Measurements from ENCODE around the gene DIO3. TPM values are rescaled to one million over a fixed set of nuclear protein-coding genes. Genes with fewer than 3 reads are reported as not detected.

Gene DIO3
- total RNA-seq, 1 donor from 2014 or later, result 0.67 TPM

GRCh38 chr14:101544550-101544949 is 16.7 kb upstream of the DIO3 start:
- TF ChIP-seq, protein P1, sequence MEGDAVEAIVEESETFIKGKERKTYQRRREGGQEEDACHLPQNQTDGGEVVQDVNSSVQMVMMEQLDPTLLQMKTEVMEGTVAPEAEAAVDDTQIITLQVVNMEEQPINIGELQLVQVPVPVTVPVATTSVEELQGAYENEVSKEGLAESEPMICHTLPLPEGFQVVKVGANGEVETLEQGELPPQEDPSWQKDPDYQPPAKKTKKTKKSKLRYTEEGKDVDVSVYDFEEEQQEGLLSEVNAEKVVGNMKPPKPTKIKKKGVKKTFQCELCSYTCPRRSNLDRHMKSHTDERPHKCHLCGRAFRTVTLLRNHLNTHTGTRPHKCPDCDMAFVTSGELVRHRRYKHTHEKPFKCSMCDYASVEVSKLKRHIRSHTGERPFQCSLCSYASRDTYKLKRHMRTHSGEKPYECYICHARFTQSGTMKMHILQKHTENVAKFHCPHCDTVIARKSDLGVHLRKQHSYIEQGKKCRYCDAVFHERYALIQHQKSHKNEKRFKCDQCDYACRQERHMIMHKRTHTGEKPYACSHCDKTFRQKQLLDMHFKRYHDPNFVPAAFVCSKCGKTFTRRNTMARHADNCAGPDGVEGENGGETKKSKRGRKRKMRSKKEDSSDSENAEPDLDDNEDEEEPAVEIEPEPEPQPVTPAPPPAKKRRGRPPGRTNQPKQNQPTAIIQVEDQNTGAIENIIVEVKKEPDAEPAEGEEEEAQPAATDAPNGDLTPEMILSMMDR (IDR thresholded peaks at IDR 0.05), result no peak

GRCh38 chr14:101546706-101547105 is 14.6 kb upstream of the DIO3 start:
- H3K36me3 ChIP-seq, result no peaks in the 10 kb centered on the region
- intact Hi-C loops (cut with DNase I), result no loop called here
- H3K27ac ChIP-seq, result no peak overlapping the region
- no peak for DNase-seq
- no peak for ATAC-seq
- H3K4me3 ChIP-seq, result no peak overlapping the region
- no peaks in the 10 kb centered on the region for H3K9me3 ChIP-seq
- no peaks in the 10 kb centered on the region for H3K27me3 ChIP-seq
- no peaks in the 10 kb centered on the region for H3K4me1 ChIP-seq
- TF ChIP-seq, protein P1 (IDR thresholded peaks at IDR 0.05), result no peak

More at GRCh38 chr14:101544550-101544949, 16.7 kb upstream of the DIO3 start:
- Histone ChIP-seq H3K27me3 (no peaks in the 10 kb centered on the region), H3K9me3 (no peaks in the 10 kb centered on the region), H3K36me3 (no peaks in the 10 kb centered on the region), H3K27ac (no peak overlapping the region), H3K4me3 (no peak overlapping the region), H3K4me1 (no peaks in the 10 kb centered on the region)
- ATAC-seq, result no peak
- intact Hi-C loops (cut with DNase I), result no loop called here
- no peak for DNase-seq

DNA sequence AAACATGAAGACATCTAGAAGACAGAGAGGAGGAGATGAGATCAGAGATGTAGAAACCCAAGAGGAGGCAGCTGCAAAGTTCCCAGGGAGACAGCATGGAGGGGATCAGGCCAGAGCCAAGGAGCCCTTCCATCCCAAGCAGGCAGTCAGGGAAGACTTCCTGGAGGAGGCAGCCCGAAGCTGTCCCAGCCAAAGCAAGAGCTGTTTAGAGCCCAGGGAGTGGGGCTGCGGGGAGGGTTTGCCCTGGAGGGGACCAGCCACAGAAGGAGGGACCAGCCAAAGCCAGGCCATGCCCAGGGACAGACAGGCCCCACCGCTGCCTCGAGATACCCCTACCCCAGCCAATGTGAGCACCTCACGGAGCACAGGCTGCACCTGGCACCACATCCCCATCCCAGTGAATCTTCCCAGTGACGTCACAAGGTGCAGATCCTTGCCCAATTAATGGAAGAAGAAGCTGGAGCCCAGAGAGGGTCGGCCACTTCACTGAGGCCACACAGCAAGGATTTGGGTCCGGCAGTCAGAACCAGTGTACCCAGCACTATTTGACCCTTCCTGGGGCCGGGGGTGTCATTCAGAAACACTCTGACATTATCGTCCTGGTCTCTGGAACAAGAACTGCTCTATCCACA is 14.1 kb upstream of the DIO3 start:
- Histone ChIP-seq H3K4me3 (no peak overlapping the region), H3K36me3 (no peaks in the 10 kb centered on the region), H3K27ac (no peak overlapping the region), H3K9me3 (no peaks in the 10 kb centered on the region), H3K27me3 (no peaks in the 10 kb centered on the region), H3K4me1 (no peaks in the 10 kb centered on the region)
- TF ChIP-seq, protein P1 (IDR thresholded peaks at IDR 0.05), result no peak
- intact Hi-C loops (cut with DNase I), result no loop called here
- ATAC-seq (no peak), DNase-seq (no peak)

- ATAC-seq (no peak), DNase-seq (no peak)
- H3K4me1 ChIP-seq, result no peaks in the 10 kb centered on the region
- intact Hi-C loops (cut with DNase I), result no loop called here
- H3K4me3 ChIP-seq, result no peak overlapping the region
- no peaks in the 10 kb centered on the region for H3K36me3 ChIP-seq
- no peaks in the 10 kb centered on the region for H3K9me3 ChIP-seq
- H3K27ac ChIP-seq, result no peak overlapping the region
- no peaks in the 10 kb centered on the region for H3K27me3 ChIP-seq
- TF ChIP-seq, protein P1 (IDR thresholded peaks at IDR 0.05), result no peak
Observed at GRCh38 chr14:101547961-101548669, 13.2 kb upstream of the DIO3 start.

- Histone ChIP-seq H3K36me3 (no peaks in the 10 kb centered on the region), H3K27ac (no peak overlapping the region), H3K4me3 (no peak overlapping the region), H3K9me3 (no peaks in the 10 kb centered on the region), H3K27me3 (no peaks in the 10 kb centered on the region), H3K4me1 (no peaks in the 10 kb centered on the region)
- ATAC-seq, result no peak
- no peak for DNase-seq
- TF ChIP-seq, protein P1 (IDR thresholded peaks at IDR 0.05), result no peak
- intact Hi-C loops (cut with DNase I), result no loop called here
Observed at GRCh38 chr14:101548710-101549109, 12.6 kb upstream of the DIO3 start.

Data from upper lobe of right lung (tissue), 1 donor.